ENCODE data around the gene ADGRE1. TPM values are rescaled to one million over a fixed set of nuclear protein-coding genes. Genes with fewer than 3 reads are reported as not detected.

Gene ADGRE1
- total and polyA plus RNA-seq, 2 of the 13 experiments (the other 11 are each of a cell fraction or from before 2014, with no cell fraction given): not detected

GRCh38 chr19:6955082-6955481 is 67.7 kb downstream of the ADGRE1 start (continued):
- TF ChIP-seq HBP1 (CRISPR knock-in tag; IDR thresholded peaks at IDR 0.05; ENCODE audit: low read depth): no peak

GRCh38 chr19:6956573-6956972 is 69.2 kb downstream of the ADGRE1 start:
- Histone ChIP-seq H3K79me2 (ENCODE audit: insufficient read depth, low read length) (no peaks in the 10 kb centered on the region), H3K4me1 (ENCODE audit: insufficient read depth, low read length) (no peaks in the 10 kb centered on the region), H3K27me3 (ENCODE audit: control insufficient read depth in 1 of 2, insufficient read depth in 2 of 2, low read length in 2 of 2) (no peaks in the 10 kb centered on the region), H3K4me2 (ENCODE audit: low read depth, low read length) (no peak overlapping the region), H3K9me3 (ENCODE audit: low read length) (no peaks in the 10 kb centered on the region), H3K36me3 (replicated peaks in 1 of 2; ENCODE audit: control insufficient read depth in 1 of 2, insufficient read depth in 2 of 2, low read length in 2 of 2) (no peaks in the 10 kb centered on the region), H3K9ac (ENCODE audit: insufficient read depth, low read depth, low read length) (no peak overlapping the region), H4K20me1 (ENCODE audit: insufficient read depth, low read length) (no peaks in the 10 kb centered on the region), H3K27ac (ENCODE audit: extremely low read length, insufficient read depth, low read length) (no peak overlapping the region), H2AFZ (ENCODE audit: low read length) (no peak overlapping the region), H3K4me3 (replicated peaks in 1 of 3; ENCODE audit: insufficient read depth in 1 of 3, low read depth in 2 of 3, low read length in 3 of 3) (no peak overlapping the region)
- FAIRE-seq (no peak), ATAC-seq (no peak), DNase-seq (ENCODE audit: low spot score) (no peak)
- BruUV-seq (replicated peaks): no TSS peak
- 0% methylated on average over 1 of the region's 1 CpG for WGBS (ENCODE audit: low lambda C conversion rate)
- TF ChIP-seq ZNF12 (CRISPR knock-in tag; IDR thresholded peaks at IDR 0.05) (peak; percentile 66; the same call in 1 of the 2 replicates), ZBTB39 (CRISPR knock-in tag; IDR thresholded peaks at IDR 0.05) (no peak)
- in situ Hi-C loops (cut with HindIII; ENCODE audit: extremely low pct_ligation_motif_present, low pct_unique_long_range_greater_than_20kb) (no loop called here), intact Hi-C loops (cut with micrococcal nuclease; ENCODE audit: unreplicated experiment) (no loop called here)
- ChIA-PET CTCF (ENCODE audit: low intra/inter-chr PET ratio, low total read pairs) (no interaction called here), POLR2A (no interaction called here)

GRCh38 chr19:6958791-6959190 is 71.4 kb downstream of the ADGRE1 start:
- FAIRE-seq: no peak
- TF ChIP-seq POLR2AphosphoS5 (IDR thresholded peaks at IDR 0.05; ENCODE audit: low read depth, low read length): no peak
- no peak for TF ChIP-seq ZNF605 (CRISPR knock-in tag; IDR thresholded peaks at IDR 0.05)
- TF ChIP-seq CBX5 (CRISPR knock-in tag; IDR thresholded peaks at IDR 0.05; ENCODE audit: borderline replicate concordance): no peak
- no peak for TF ChIP-seq WIZ (CRISPR knock-in tag; IDR thresholded peaks at IDR 0.05)
- no peak for TF ChIP-seq GMEB1 (CRISPR knock-in tag; IDR thresholded peaks at IDR 0.05; ENCODE audit: borderline replicate concordance)
- no peak for TF ChIP-seq ZNF18 (CRISPR knock-in tag; IDR thresholded peaks at IDR 0.05; ENCODE audit: insufficient replicate concordance)
- no peak for TF ChIP-seq HES4 (CRISPR knock-in tag; IDR thresholded peaks at IDR 0.05; ENCODE audit: borderline replicate concordance)
- TF ChIP-seq RFXANK (CRISPR knock-in tag; IDR thresholded peaks at IDR 0.05): no peak

More at GRCh38 chr19:6958791-6959190, 71.4 kb downstream of the ADGRE1 start:
- intact Hi-C loops (cut with micrococcal nuclease; ENCODE audit: unreplicated experiment): no loop called here
- Histone ChIP-seq H3K9me3 (ENCODE audit: low read length) (no peaks in the 10 kb centered on the region), H3K36me3 (replicated peaks in 1 of 2; ENCODE audit: control insufficient read depth in 1 of 2, insufficient read depth in 2 of 2, low read length in 2 of 2) (no peaks in the 10 kb centered on the region), H3K9ac (ENCODE audit: insufficient read depth, low read depth, low read length) (no peak overlapping the region), H3K4me2 (ENCODE audit: low read depth, low read length) (no peak overlapping the region), H3K4me3 (replicated peaks in 1 of 3; ENCODE audit: insufficient read depth in 1 of 3, low read depth in 2 of 3, low read length in 3 of 3) (no peak overlapping the region), H3K27me3 (ENCODE audit: control insufficient read depth in 1 of 2, insufficient read depth in 2 of 2, low read length in 2 of 2) (no peaks in the 10 kb centered on the region), H3K27ac (ENCODE audit: extremely low read length, insufficient read depth, low read length) (no peak overlapping the region), H3K4me1 (ENCODE audit: insufficient read depth, low read length) (no peaks in the 10 kb centered on the region), H3K79me2 (ENCODE audit: insufficient read depth, low read length) (no peaks in the 10 kb centered on the region), H2AFZ (ENCODE audit: low read length) (no peak overlapping the region), H4K20me1 (ENCODE audit: insufficient read depth, low read length) (no peaks in the 10 kb centered on the region)
- CTCF ChIA-PET (ENCODE audit: low intra/inter-chr PET ratio, low total read pairs): no interaction called here
- DNase-seq (ENCODE audit: low spot score) (no peak), ATAC-seq (no peak)
- no TSS peak for BruUV-seq (replicated peaks)
- WGBS (ENCODE audit: low lambda C conversion rate): 7% methylated on average over 3 of the region's 3 CpGs
- POLR2A ChIA-PET: no interaction called here
- in situ Hi-C loops (cut with HindIII; ENCODE audit: extremely low pct_ligation_motif_present, low pct_unique_long_range_greater_than_20kb): no loop called here

Measured in HepG2 (cell line).